ENCODE results near the gene CCL1.

DNA sequence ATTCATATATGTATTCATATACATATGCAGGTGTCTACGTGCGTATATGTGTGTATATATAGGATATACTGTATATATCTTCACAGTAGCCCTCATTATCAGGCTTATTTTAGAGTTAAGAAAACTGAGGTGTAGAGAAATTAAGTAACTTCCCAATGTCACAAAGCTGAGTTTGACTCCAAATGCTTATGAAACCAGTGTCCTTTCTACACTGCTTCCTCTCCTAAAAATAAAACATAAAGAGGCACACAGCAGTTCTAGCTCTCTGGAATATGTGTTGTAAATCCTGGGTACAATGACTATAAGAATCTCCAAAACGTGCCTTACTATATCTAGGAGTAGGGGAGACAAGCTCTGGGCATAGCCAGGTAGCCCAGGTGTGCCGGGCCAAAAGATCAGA, 40.0 kb upstream of the CCL1 start:
- TF ChIP-seq CTCF (IDR thresholded peaks at IDR 0.05) (no peak), EZH2phosphoT487 (IDR thresholded peaks at IDR 0.05) (no peak)
